ENCODE measurements around the gene PCDH1. TPM values are rescaled to one million over a fixed set of nuclear protein-coding genes. Genes with fewer than 3 reads are reported as not detected.
"Not testable (repeated sequence)": the region's sequence is repeated elsewhere in the genome, so short reads cannot be mapped to it uniquely, and the experiment has no call there.

Gene PCDH1
- 66.8 and 67.1 TPM in 2 replicates for total RNA-seq (2014; rRNA removed; shearing (Covaris generic))

DNA sequence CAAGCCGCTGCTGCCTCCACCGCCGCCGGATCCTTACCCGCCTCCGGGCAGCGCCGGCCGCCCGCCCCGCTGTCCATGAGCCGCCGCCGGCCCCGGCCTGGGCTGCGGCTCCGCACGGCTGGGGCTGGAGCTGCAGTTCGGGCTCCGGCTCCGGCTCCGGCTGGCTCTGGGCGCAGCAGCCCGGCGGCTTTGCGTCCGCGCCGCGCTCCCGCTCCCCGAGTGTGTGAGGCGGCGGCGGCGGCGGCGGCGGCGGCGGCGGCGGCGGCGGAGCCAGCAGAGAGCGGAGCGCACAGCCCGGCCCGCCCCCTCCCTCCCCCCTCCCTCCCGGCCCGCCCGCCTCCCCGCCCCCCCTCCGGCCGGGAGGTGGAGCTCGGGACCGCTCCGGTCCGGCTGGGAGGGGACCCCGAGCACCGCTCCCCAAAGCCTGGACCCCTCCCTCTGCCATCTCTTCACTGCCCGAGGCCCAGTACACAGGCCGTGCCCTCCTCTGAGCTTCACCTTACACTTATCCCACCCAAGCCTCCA is at the start of gene PCDH1:
TSS of gene PCDH1 (minus strand) at position 225 of the 525 bp plus-strand sequence. CDS start at position 77, 148 bp downstream.
- Histone ChIP-seq H3K4me3 (ENCODE audit: insufficient read depth, low read depth, low read length) (peak within 1 kb of the TSS; percentile 85), H3K36me3 (replicated peaks; ENCODE audit: control insufficient read depth, insufficient read depth, low read length) (no peaks in the 10 kb centered on the region), H3K27me3 (ENCODE audit: control insufficient read depth, insufficient read depth, low read length) (peaks cover 13% of the 10 kb centered on the region)
- DNase-seq: peak; percentile 95

- H3K27me3 ChIP-seq (ENCODE audit: control insufficient read depth, insufficient read depth, low read length): no peaks in the 10 kb centered on the region
- DNase-seq: no peak
- H3K36me3 ChIP-seq (replicated peaks; ENCODE audit: control insufficient read depth, insufficient read depth, low read length): peaks cover 32% of the 10 kb centered on the region
- no peak overlapping the region for H3K4me3 ChIP-seq (ENCODE audit: insufficient read depth, low read depth, low read length)
Measured at GRCh38 chr5:141926434-141926833, 48.2 kb upstream of the PCDH1 start.

DNA sequence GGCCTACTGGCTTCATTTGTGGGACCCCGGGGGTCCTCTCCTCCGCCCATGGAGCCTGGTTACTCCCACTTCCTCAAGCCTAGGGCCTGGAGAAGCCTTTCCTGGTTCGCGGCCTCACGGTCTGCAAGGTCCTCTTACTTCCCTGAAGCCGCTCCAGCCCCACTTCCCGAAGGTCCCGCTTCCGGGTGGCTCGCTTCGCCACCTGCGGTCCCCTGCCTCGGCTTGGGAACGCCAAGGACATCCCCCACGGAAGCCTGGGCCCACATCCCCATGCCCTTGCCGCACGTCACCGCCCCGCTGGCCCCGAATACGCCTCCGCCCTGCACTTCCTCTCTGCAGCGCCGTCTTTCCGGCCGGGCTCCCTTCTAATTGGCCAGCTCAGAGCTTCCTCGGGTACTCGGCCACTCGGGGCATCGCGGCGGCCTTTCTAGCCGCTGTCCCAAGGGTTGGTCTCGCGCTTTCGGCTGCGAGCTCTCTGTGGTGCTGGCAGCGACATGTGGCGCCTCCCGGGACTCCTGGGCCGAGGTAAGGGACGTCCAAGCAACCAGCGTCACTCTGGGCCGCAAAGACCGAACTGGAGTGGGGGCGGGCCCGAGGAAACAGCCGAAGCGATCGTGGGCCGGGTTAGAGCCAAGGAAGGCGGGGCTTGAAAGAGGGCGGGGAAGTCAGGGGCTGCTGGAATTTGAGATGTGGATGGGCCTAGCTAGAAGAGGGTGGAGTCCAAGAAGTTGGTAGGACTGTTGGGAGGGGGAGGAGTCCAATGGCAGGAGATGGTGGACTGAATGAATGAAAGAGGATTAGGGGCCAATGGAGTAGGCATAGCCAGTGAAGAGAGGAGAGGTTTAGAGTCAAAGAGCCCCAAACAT is 45.5 kb upstream of the PCDH1 start, which contains the start of gene DELE1:
TSS of gene DELE1 (plus strand) at position 424 of the 866 bp plus-strand sequence. CDS start at position 495, 71 bp downstream.
- H3K27me3 ChIP-seq (ENCODE audit: control insufficient read depth, insufficient read depth, low read length): no peaks in the 10 kb centered on the region
- peaks cover 20% of the 10 kb centered on the region for H3K36me3 ChIP-seq (replicated peaks; ENCODE audit: control insufficient read depth, insufficient read depth, low read length)
- peak within 1 kb of the TSS; percentile 78 for H3K4me3 ChIP-seq (ENCODE audit: insufficient read depth, low read depth, low read length)
- peak; percentile 96 for DNase-seq

- H3K27me3 ChIP-seq (ENCODE audit: control insufficient read depth, insufficient read depth, low read length); DNase-seq: not testable (repeated sequence)
- H3K36me3 ChIP-seq (replicated peaks; ENCODE audit: control insufficient read depth, insufficient read depth, low read length): peaks cover 16% of the 10 kb centered on the region
- peak overlapping the region; percentile 78 for H3K4me3 ChIP-seq (ENCODE audit: insufficient read depth, low read depth, low read length)
Measured at GRCh38 chr5:141922827-141923447, 44.7 kb upstream of the PCDH1 start.

DNA sequence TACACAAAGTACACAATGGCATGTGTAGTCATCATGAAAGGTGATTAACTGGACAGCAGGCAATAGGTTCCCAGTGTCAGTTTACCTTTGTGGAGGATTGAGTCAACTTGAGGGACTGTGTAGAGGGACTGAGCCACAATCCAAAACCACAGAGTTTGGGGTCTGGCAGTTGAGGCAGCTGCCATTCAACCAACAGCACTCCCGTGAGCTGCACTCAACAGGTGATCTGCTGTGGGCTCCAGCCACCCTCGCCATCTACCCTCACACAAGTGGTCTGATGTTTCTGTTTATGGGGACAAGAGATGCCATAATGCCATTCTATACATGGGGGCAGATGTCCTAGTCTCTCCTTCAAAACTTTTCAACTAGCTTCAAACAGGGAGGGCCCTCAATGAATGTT is 42.6 kb upstream of the PCDH1 start:
- Histone ChIP-seq H3K27me3 (ENCODE audit: control insufficient read depth, insufficient read depth, low read length) (peaks cover 1% of the 10 kb centered on the region; the same call in 1 of the 2 replicates), H3K4me3 (ENCODE audit: insufficient read depth, low read depth, low read length) (no peak overlapping the region), H3K36me3 (replicated peaks; ENCODE audit: control insufficient read depth, insufficient read depth, low read length) (peaks cover 3% of the 10 kb centered on the region)
- no peak for DNase-seq

DNA sequence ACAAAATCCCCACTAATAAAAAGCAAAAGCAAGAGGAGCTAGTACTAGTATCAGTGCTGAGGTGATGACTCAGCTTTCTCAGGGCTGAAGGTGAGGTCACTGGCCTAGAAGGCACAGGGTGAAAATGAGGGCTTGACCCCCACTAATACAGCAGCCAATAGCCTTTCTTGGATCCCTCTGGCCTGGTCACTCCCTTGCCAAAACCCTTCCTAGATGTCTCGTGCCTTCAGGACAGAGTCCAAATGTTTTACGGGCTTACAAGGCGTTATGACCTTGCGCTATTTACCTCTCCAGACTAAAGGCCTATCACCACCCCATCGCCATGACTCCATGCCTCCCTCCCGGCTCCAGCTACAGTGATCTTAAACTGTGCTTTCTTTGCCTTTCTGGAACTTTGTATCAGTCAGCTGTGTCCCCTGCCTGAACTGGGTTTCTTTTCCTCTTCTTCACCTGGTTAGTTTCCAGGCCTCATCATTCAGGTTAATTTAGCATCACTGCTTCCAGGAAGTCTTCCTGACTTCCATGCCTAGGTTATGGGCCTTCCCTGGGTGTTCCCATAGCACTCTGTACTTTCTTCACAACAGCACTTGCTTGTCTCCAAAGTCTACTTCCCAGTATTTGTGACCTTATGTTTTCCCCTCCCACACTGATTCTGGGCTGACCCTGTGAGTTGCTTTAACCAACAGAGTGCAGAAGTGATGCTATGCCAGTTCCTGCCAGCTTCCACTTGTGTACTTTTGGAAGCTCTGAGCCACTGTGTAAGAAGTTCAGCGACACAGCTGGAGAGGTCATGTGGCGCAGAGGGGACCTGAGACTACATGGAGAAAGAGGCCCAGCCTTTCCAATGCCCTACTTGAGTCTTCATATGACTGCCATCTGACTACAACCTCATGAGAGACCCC is 41.3 kb upstream of the PCDH1 start:
- Histone ChIP-seq H3K4me3 (ENCODE audit: insufficient read depth, low read depth, low read length) (no peak overlapping the region), H3K27me3 (ENCODE audit: control insufficient read depth, insufficient read depth, low read length) (peaks cover 2% of the 10 kb centered on the region), H3K36me3 (replicated peaks; ENCODE audit: control insufficient read depth, insufficient read depth, low read length) (no peaks in the 10 kb centered on the region)
- DNase-seq: no peak

- no peak for DNase-seq
- Histone ChIP-seq H3K27me3 (ENCODE audit: control insufficient read depth, insufficient read depth, low read length) (peaks cover 19% of the 10 kb centered on the region), H3K4me3 (ENCODE audit: insufficient read depth, low read depth, low read length) (no peak overlapping the region), H3K36me3 (replicated peaks; ENCODE audit: control insufficient read depth, insufficient read depth, low read length) (no peaks in the 10 kb centered on the region)
Measured at GRCh38 chr5:141917760-141918159, 39.5 kb upstream of the PCDH1 start.

- DNase-seq: no peak
- H3K36me3 ChIP-seq (replicated peaks; ENCODE audit: control insufficient read depth, insufficient read depth, low read length): no peaks in the 10 kb centered on the region
- H3K4me3 ChIP-seq (ENCODE audit: insufficient read depth, low read depth, low read length): no peak overlapping the region
- H3K27me3 ChIP-seq (ENCODE audit: control insufficient read depth, insufficient read depth, low read length): peaks cover 19% of the 10 kb centered on the region
Measured at GRCh38 chr5:141916522-141916921, 38.3 kb upstream of the PCDH1 start.

- H3K4me3 ChIP-seq (ENCODE audit: insufficient read depth, low read depth, low read length): no peak overlapping the region
- H3K27me3 ChIP-seq (ENCODE audit: control insufficient read depth, insufficient read depth, low read length): peaks cover 19% of the 10 kb centered on the region
- H3K36me3 ChIP-seq (replicated peaks; ENCODE audit: control insufficient read depth, insufficient read depth, low read length): no peaks in the 10 kb centered on the region
- DNase-seq: peak; percentile 63
Measured at GRCh38 chr5:141915881-141916336, 37.7 kb upstream of the PCDH1 start.

- H3K4me3 ChIP-seq (ENCODE audit: insufficient read depth, low read depth, low read length): no peak overlapping the region
Measured at GRCh38 chr5:141914797-141915196, 36.6 kb upstream of the PCDH1 start.

DNA sequence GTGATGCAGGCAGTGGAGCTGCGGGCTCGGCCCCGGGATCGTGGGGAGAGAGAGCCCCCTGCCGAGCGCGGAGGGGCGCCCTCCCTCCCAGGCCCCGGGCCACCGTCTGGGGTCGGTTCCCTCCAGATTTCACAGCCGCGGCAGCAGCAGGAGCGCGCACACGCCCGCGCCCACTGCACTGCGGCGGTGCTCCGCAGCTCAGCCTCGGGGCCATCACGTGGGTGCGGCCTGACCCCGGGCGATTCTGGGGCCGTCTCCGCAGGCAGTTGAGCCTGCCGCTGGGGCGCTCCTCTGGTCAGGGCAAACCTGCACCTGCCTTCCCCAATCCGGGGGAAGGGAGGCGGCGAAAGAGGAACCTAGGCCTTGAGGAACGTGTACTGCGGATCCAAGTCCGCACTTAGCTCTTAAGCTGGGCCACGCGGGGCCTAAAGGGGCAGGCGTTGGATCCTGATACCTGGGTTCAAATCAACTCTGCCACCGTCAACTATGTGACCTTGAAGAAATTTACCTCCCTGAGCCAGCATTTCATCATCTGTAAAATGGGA is 36.1 kb upstream of the PCDH1 start:
- H3K36me3 ChIP-seq (replicated peaks; ENCODE audit: control insufficient read depth, insufficient read depth, low read length): no peaks in the 10 kb centered on the region
- H3K4me3 ChIP-seq (ENCODE audit: insufficient read depth, low read depth, low read length): peak overlapping the region; percentile 46
- H3K27me3 ChIP-seq (ENCODE audit: control insufficient read depth, insufficient read depth, low read length): peaks cover 19% of the 10 kb centered on the region
- DNase-seq: peak; percentile 89

More at GRCh38 chr5:141914797-141915196, 36.6 kb upstream of the PCDH1 start:
- Histone ChIP-seq H3K36me3 (replicated peaks; ENCODE audit: control insufficient read depth, insufficient read depth, low read length) (no peaks in the 10 kb centered on the region), H3K27me3 (ENCODE audit: control insufficient read depth, insufficient read depth, low read length) (peaks cover 19% of the 10 kb centered on the region)
- peak; percentile 10 for DNase-seq

DNA sequence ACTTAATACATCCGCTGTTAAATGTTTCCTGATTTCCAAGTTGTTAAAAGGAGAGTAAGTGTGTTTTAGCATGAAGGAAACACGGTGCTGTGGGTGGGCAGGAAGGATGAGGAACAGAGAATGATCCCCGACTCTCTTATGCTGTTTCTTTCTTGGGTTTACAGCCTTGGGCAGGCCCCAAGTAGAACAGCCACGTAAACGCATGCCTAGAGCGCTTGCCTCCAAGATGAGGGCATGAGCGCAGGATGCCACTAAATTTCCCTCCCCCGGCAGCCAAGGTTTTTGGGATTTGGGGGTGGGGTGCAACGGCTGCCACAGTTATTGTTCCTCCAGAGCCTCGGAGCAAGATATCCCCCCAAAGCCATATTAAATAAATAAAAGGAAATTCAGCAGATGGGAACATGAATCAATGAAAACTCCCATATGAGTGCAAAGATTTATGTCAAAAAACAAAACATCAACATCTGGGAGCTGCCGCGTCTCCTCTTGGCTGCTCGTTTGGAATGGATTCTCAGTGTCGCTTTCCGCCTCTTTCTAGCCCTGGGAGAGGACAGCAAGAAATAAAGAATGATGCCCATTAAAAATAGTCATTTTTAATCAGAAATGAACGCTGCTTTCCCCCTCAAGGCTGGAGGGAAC is 35.5 kb upstream of the PCDH1 start:
- H3K27me3 ChIP-seq (ENCODE audit: control insufficient read depth, insufficient read depth, low read length): peaks cover 19% of the 10 kb centered on the region

DNA sequence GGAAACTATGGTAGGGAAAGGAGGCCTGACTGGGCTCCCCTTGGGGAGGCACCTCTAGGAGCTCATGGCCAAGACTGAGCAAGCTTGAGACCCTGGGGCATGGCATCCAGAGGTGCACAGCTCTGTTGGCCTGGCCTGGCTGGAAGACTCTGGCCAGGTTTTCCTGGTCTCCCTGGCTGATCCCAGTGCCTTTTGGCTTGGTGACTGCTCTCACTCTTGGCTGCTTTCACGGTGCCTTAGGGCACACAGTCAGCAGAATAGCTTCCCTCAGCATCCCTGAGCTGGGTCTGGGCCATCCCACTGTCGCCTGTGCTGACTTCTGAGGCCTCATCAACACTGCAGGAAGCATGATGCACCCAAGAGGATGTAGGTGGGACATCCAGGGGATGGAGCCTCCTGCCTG is 32.1 kb upstream of the PCDH1 start:
- Histone ChIP-seq H3K27me3 (ENCODE audit: control insufficient read depth, insufficient read depth, low read length) (peaks cover 17% of the 10 kb centered on the region), H3K36me3 (replicated peaks; ENCODE audit: control insufficient read depth, insufficient read depth, low read length) (no peaks in the 10 kb centered on the region), H3K4me3 (ENCODE audit: insufficient read depth, low read depth, low read length) (no peak overlapping the region)
- DNase-seq: no peak

More for the DNA sequence above, 35.5 kb upstream of the PCDH1 start:
- Histone ChIP-seq H3K36me3 (replicated peaks; ENCODE audit: control insufficient read depth, insufficient read depth, low read length) (no peaks in the 10 kb centered on the region), H3K4me3 (ENCODE audit: insufficient read depth, low read depth, low read length) (peak overlapping the region; percentile 46)
- peak; percentile 58 for DNase-seq

Measured in H7 (cell line).